GM20000 (cell line): ENCODE results near the gene RAPGEF4.

Experiments
- DNase-seq: peaks from one replicate; pipeline ENCODE4 v3.0.0; 2012; ENCODE audit warnings: low spot score
- TF ChIP-seq, protein P1 (sequence below): IDR thresholded peaks from 2 replicates; pipeline ENCODE4 v1.5.1; 2012; ENCODE audit warnings: mild to moderate bottlenecking, control low read depth; ENCODE audit errors: extremely low read depth, missing control alignments

RAPGEF4 gene

DNA sequence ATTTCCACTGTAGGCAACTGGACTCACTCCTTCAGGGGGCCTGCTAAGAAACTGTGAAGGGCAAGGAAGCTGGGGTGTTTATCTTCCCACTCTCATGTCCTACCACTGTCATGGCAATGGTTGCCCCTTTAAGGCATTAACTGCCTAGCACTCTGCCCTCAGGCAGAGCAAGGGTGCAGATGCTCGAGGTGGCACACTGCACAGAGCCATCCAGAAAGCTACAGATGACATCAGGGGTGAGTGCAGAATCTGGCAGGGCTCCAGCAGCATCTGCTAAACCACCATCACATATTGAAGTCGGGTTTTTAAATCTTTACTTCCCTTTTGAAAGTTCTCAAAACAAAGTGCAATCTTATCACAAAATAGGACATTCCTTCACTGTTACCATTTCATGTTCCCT, 75.4 kb downstream of the RAPGEF4 start:
- DNase-seq, result no peak
- TF ChIP-seq, protein P1, sequence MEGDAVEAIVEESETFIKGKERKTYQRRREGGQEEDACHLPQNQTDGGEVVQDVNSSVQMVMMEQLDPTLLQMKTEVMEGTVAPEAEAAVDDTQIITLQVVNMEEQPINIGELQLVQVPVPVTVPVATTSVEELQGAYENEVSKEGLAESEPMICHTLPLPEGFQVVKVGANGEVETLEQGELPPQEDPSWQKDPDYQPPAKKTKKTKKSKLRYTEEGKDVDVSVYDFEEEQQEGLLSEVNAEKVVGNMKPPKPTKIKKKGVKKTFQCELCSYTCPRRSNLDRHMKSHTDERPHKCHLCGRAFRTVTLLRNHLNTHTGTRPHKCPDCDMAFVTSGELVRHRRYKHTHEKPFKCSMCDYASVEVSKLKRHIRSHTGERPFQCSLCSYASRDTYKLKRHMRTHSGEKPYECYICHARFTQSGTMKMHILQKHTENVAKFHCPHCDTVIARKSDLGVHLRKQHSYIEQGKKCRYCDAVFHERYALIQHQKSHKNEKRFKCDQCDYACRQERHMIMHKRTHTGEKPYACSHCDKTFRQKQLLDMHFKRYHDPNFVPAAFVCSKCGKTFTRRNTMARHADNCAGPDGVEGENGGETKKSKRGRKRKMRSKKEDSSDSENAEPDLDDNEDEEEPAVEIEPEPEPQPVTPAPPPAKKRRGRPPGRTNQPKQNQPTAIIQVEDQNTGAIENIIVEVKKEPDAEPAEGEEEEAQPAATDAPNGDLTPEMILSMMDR, result no peak

DNA sequence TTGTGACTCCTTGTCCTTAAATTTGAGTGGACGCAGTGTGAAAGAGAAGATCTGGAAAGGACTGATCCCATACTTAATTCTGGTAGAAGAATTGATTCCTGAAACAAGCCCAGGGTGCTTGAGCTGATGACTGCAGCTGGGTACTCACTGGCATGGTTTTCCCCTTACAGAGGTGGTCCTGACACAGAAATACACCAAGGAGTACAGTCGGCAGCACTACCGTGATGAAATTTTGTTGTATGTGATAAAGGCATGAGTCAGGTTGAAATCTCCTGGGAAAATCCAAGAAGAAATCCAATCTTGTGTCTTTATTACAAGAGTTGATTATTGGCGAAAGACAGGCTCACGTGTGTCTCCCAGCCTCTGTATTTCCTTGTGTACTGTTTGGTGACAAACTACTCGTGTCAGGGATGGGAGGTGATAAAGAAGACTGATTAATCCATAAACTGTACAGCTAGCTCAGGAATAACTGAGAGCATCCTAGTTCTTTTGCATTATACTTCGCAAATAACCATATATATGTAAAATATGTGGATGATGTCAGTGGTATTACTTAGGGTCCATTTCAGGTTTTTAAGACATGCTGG, 76.6 kb downstream of the RAPGEF4 start:
- no peak for DNase-seq
- TF ChIP-seq, protein P1, result no peak

DNA sequence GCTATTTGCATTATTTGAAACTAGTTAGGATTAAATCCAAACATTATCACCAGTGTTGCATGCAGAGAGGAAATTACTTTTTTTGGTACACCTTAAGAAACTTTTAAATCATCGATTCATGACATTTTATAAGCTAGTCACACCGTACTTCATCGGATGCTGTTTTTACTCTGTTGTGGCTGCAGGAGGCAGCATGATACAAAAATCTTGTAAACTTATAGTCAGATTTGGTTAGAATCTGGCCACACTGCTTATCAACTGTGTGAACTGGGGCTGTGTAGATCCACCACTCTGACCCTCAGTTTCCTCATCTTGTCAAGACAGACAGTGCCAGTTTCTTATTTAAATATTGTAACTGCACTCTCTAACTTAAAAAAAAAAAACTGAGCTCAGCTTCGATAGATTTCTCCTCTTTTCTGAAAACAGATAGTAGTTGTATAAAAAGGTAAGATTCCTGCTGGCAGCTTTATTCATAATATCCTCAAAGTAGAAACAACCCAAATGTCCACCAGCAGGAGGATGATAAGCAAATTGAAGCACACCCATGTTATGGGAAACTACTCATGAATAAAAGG, 77.8 kb downstream of the RAPGEF4 start:
- DNase-seq, result no peak
- TF ChIP-seq, protein P1, result no peak

DNA sequence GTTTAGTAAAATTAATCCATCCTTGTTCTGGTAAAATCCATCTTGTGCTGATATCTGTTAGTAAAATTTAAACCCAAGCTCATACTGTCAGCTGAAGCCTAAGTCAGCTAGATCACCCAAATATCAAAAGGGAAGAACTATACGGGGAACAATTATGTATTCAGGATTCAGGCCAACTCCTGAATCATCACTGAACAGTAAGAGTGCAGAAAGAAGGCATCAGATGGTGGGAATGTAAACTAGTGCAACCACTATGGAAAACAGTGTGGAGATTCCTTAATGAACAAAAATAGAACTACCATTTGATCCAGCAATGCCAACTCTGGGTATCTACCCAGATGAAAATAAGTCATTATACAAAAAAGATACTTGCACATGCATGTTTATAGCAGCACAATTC, 81.8 kb downstream of the RAPGEF4 start:
- no peak for DNase-seq
- TF ChIP-seq, protein P1, result no peak

DNA sequence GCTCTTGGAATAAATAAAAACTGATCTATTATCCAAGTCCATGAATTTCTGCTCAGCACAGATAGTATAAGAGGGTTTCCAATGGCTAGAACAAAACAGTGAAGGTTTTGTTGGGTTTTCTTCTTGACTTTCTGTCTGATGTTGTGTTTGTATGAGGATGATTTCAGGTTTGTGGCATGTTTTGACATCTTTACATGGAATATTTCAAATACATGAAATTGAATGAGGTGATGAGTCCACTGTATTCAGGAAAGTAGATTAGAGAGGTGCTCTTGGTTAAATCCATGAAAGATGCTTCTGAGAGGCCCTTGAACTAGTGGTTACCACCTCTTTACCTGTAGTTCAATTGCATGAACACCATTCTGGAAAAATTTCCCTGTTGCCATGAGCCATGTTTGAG, 84.3 kb downstream of the RAPGEF4 start:
- DNase-seq, result no peak
- TF ChIP-seq, protein P1, result no peak

DNA sequence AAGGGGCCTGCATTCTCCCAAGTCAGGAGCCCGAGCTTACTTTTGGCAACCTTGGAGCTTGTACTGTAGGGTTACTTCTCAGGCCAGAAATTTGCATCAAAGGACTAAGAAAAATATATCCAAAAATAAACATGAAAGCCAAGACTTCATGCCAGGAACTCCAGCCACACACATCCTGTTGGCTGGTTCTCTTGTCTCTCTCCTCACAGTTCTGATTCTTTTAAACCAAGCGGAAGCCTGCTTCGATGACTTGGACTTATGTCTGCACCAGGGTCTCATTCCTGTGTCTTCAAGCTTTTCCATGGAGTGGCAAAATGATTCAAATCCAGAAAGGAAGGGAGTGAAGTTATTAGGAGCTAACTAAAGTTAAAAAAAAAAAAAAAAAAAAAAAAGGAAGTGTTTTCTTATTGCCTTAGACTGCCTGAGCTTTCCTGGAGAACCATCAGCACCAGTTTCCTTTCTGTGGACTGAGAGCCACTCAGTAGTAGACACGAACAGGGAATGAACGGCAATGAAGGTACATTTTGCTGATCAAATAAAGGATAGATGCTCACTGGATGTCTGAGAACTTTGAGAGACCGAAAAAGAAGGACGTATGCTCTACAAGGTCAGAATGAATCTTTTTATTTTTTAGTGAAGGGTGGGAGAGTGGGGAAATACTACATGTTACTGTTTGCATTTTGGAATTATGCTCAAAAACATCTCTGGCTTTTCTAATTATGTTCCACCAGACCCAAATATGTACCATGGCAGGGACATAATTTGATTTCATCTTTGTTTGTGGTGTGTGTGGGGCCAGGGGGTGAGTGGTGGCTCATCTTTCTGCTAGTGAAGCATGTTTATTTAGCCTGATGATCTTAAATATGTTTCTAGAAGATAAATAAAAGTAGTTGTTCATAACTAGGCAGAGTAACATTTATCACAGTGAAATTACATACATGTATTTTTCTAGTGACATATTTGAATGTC, 86.0 kb downstream of the RAPGEF4 start:
- TF ChIP-seq, protein P1, result no peak
- DNase-seq, result no peak

DNA sequence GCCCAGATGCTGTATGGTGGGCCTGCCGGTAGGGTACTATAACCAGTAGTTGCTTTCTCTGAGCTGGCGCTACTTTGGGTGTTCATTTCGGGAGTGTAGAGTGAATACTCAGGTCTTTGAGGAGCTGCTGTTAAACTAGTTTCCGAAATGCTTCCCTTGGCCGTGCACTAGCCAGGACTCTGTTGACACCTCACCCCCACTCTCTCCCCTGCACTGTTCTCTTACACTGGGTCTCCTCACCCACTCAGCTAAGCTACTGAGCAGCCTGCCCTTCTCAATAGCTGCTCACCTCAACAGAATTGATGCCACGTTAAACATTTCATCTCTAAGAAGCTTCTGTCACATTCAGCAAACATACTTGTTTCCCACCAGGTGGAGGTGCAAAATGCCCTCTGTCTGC, 86.9 kb downstream of the RAPGEF4 start:
- DNase-seq, result no peak
- TF ChIP-seq, protein P1, result no peak
